Parathyroid adenoma (tissue), 2 donors: ENCODE data around the gene LZTFL1.

Source experiments
- H2AFZ ChIP-seq: fragments of 300-600 bp; sonication (generic); one replicate; pipeline ENCODE4 v1.7.0; 2017; ENCODE audit warnings: antibody characterized with exemption, mild to moderate bottlenecking
- H3K27ac ChIP-seq: fragments of 300-600 bp; sonication (generic); one replicate; pipeline ENCODE4 v1.7.0; 2017
- H3K27me3 ChIP-seq: fragments of 300-600 bp; sonication (generic); one replicate; pipeline ENCODE4 v1.7.0; 2017; ENCODE audit warnings: low read length; ENCODE audit not compliant: control insufficient read depth, insufficient read depth
- H3K36me3 ChIP-seq: fragments of 300-600 bp; sonication (generic); one replicate; pipeline ENCODE4 v1.7.0; 2017; ENCODE audit warnings: low read length; ENCODE audit not compliant: control insufficient read depth, insufficient read depth
- H3K4me1 ChIP-seq: fragments of 300-600 bp; sonication (generic); one replicate; pipeline ENCODE4 v1.7.0; 2017; ENCODE audit warnings: control low read depth
- H3K4me2 ChIP-seq: fragments of 300-600 bp; sonication (generic); one replicate; pipeline ENCODE4 v1.7.0; 2017; ENCODE audit warnings: low read length
- H3K4me3 ChIP-seq: fragments of 300-600 bp; sonication (generic); one replicate; pipeline ENCODE4 v1.7.0; 2017; ENCODE audit warnings: low read depth, low read length
- H3K79me2 ChIP-seq: fragments of 300-600 bp; sonication (generic); one replicate; pipeline ENCODE4 v1.7.0; 2017; ENCODE audit warnings: control low read depth
- H3K9ac ChIP-seq: fragments of 300-600 bp; sonication (generic); one replicate; pipeline ENCODE4 v1.7.0; 2017; ENCODE audit warnings: mild to moderate bottlenecking
- H3K9me3 ChIP-seq: fragments of 300-600 bp; sonication (generic); one replicate; pipeline ENCODE4 v1.7.0; 2017; ENCODE audit warnings: low read length; ENCODE audit not compliant: control insufficient read depth
- CTCF ChIP-seq: fragments of 300-600 bp; sonication (generic); IDR thresholded peaks from one replicate; pipeline ENCODE4 v1.7.0; 2017; ENCODE audit warnings: antibody characterized with exemption, mild to moderate bottlenecking
- donor health status: primary hyperparathyroidism.

The LZTFL1 gene

DNA sequence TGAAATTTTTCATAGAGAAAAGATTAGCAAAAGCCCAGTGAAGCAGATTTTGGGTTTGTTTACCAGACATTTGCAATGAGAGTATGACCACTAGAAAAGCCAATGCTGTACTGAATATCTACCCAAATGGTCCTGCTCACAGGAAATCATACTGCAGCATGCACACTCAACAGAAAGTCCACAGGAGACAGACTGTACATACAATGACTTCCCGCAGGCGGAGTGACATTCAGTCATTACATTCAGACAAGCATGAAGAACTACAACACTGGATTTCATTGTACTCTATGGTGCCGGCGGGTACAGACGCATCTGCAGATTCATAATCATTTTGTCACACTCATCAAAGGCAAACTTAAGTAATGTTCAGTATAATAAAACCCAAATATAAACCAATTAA is 11.8 kb downstream of the LZTFL1 start:
- Histone ChIP-seq H3K36me3 (no peaks in the 10 kb centered on the region), H2AFZ (no peak overlapping the region), H3K9ac (no peak overlapping the region), H3K27me3 (no peaks in the 10 kb centered on the region), H3K79me2 (no peaks in the 10 kb centered on the region), H3K9me3 (no peaks in the 10 kb centered on the region), H3K4me2 (no peak overlapping the region), H3K27ac (no peak overlapping the region), H3K4me3 (no peak overlapping the region), H3K4me1 (no peaks in the 10 kb centered on the region)
- TF ChIP-seq CTCF = no peak

- no peak for TF ChIP-seq CTCF
- Histone ChIP-seq H3K36me3 (no peaks in the 10 kb centered on the region), H3K4me1 (no peaks in the 10 kb centered on the region), H3K4me2 (no peak overlapping the region), H3K9me3 (no peaks in the 10 kb centered on the region), H3K27ac (no peak overlapping the region), H3K27me3 (no peaks in the 10 kb centered on the region), H3K9ac (no peak overlapping the region), H3K4me3 (no peak overlapping the region), H3K79me2 (no peaks in the 10 kb centered on the region), H2AFZ (no peak overlapping the region)
Observed at GRCh38 chr3:45826908-45827307, 15.0 kb downstream of the LZTFL1 start.

DNA sequence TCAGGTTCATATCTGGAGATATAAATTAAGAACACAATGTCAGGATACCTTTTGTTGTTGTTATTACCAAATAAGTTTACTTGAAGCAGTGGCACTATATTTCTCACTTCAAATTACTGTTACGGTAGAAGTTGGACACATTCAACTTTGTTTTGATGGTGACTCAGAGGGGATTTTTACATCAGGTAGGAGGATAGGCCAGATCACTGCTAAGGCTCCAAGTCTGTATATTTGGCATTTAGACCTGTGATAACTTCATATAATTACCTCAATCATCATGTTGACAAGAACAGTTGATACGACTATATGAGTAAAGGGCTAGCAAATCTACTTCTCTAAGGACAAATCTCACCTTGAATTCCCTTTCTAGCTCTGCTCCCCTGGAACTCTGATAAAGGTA is 15.6 kb downstream of the LZTFL1 start:
- H3K27ac ChIP-seq = no peak overlapping the region
- H3K27me3 ChIP-seq = no peaks in the 10 kb centered on the region
- H3K4me2 ChIP-seq = no peak overlapping the region
- H3K4me3 ChIP-seq = no peak overlapping the region
- H2AFZ ChIP-seq = no peak overlapping the region
- H3K9ac ChIP-seq = no peak overlapping the region
- H3K36me3 ChIP-seq = no peaks in the 10 kb centered on the region
- no peaks in the 10 kb centered on the region for H3K4me1 ChIP-seq
- H3K9me3 ChIP-seq = no peaks in the 10 kb centered on the region
- no peak for TF ChIP-seq CTCF
- H3K79me2 ChIP-seq = no peaks in the 10 kb centered on the region

DNA sequence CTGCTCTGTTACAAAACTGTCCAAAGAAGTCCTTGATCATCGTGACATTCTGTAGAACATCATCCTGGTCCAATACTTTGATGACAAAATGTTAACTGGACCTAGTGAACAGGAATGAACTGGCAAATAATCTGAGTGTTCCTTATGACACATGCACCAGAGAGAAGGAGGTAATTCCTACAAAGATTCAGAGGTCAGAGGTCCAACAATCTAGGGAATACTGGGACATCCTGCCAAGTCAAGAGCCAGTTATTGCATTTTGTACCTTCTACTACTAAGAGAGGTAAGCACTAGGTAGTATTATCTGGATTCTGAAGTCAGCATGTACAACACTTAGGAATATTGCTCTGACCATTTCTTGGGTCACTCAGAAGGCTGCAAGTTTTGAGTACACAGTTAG is 20.8 kb downstream of the LZTFL1 start:
- Histone ChIP-seq H3K27me3 (no peaks in the 10 kb centered on the region), H3K9ac (no peak overlapping the region), H3K4me1 (no peaks in the 10 kb centered on the region), H3K27ac (no peak overlapping the region), H3K9me3 (no peaks in the 10 kb centered on the region), H2AFZ (no peak overlapping the region), H3K79me2 (no peaks in the 10 kb centered on the region), H3K4me3 (no peak overlapping the region), H3K4me2 (no peak overlapping the region), H3K36me3 (no peaks in the 10 kb centered on the region)
- TF ChIP-seq CTCF = no peak

DNA sequence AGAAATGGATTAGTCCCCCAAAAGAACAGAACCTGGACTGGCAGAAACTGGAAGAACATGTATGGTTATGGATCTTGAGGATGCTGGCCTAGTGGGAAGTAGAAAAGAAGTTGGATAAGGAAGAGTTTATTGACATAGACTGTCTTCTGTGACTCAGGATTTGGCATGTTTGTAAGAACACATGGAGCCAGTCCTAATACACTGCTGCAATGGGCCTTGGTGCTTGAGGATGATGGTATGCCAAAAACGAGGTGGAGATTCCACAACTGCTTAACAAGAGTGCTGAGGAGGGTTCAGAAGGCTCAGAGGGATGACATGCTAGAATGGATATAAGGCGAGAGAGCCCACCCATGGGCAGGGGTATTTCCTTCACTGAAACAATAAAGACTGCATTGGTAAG is 22.4 kb downstream of the LZTFL1 start:
- TF ChIP-seq CTCF = no peak
- Histone ChIP-seq H3K4me2 (no peak overlapping the region), H3K9ac (no peak overlapping the region), H3K9me3 (no peaks in the 10 kb centered on the region), H3K79me2 (no peaks in the 10 kb centered on the region), H3K36me3 (no peaks in the 10 kb centered on the region), H3K27ac (no peak overlapping the region), H3K27me3 (no peaks in the 10 kb centered on the region), H2AFZ (no peak overlapping the region), H3K4me1 (no peaks in the 10 kb centered on the region), H3K4me3 (no peak overlapping the region)
